H1 (cell line): Measurements from ENCODE around the gene CTNND2. TPM values are rescaled to one million over a fixed set of nuclear protein-coding genes. Genes with fewer than 3 reads are reported as not detected.

Experiments used
- CTCF ChIA-PET: fragments of 300-600 bp; sonication (Branson Sonifier 250); formaldehyde crosslinking; loops from one replicate; lab custom pipeline; 2021; ENCODE audit not compliant: partially characterized antibody; lab: Charles Lee
- POLR2A ChIA-PET: fragments of 300-600 bp; sonication (Branson Sonifier 250); formaldehyde crosslinking; loops from one replicate; lab custom pipeline; 2021; ENCODE audit warnings: inconsistent platforms; ENCODE audit not compliant: partially characterized antibody; lab: Charles Lee
- DNase-seq, 2 experiments: peaks; one replicate each; pipeline versions ENCODE4 v3.0.0 to v3.0.0-alpha.2; 2010 to 2022; ENCODE audit warnings: low spot score in 2 of 2, low read depth in 1 of 2, mixed read lengths in 1 of 2
- FAIRE-seq: peaks from 2 replicates; lab custom pipeline; 2011; peaks lifted over from hg19 to GRCh38; lab: Jason Lieb, UNC
- H2AFZ ChIP-seq: 2 replicates; pipeline ENCODE4 v1.8.1; 2012; ENCODE audit warnings: low read length, inconsistent platforms
- H2AK5ac ChIP-seq: 2 replicates; pipeline ENCODE4 v1.6.1; 2013; ENCODE audit warnings: low read depth, low read length
- H2BK120ac ChIP-seq: replicated peaks from 2 replicates; pipeline ENCODE3; 2013; ENCODE audit warnings: low read depth, low read length, inconsistent platforms
- H2BK12ac ChIP-seq: 2 replicates; pipeline ENCODE4 v1.6.1; 2013; ENCODE audit warnings: low read depth, low read length
- H2BK15ac ChIP-seq: 2 replicates; pipeline ENCODE4 v1.6.1; 2013; ENCODE audit warnings: low read length
- H2BK20ac ChIP-seq: 2 replicates; pipeline ENCODE4 v1.6.1; 2013; ENCODE audit warnings: low read length
- H2BK5ac ChIP-seq: 2 replicates; pipeline ENCODE4 v1.6.1; 2013; ENCODE audit warnings: low read depth, low read length
- H3K14ac ChIP-seq: 2 replicates; pipeline ENCODE4 v1.6.1; 2013; ENCODE audit warnings: inconsistent platforms; ENCODE audit not compliant: insufficient read length
- H3K18ac ChIP-seq: 2 replicates; pipeline ENCODE4 v1.6.1; 2013; ENCODE audit warnings: low read length; ENCODE audit errors: extremely low read depth
- H3K23ac ChIP-seq: 2 replicates; pipeline ENCODE4 v1.6.1; 2013; ENCODE audit warnings: inconsistent platforms; ENCODE audit not compliant: insufficient read length
- H3K23me2 ChIP-seq: 2 replicates; pipeline ENCODE4 v1.6.1; 2013; ENCODE audit warnings: low read depth, low read length
- H3K27ac ChIP-seq: 2 replicates; pipeline ENCODE4 v1.6.1; 2011; ENCODE audit warnings: low read depth, low read length, inconsistent platforms
- H3K27me3 ChIP-seq, 4 experiments: replicated peaks in 1 of 4; 1 replicate in 1 of 4; 2 replicates in 3 of 4; pipeline versions ENCODE4 v1.6.1 to v1.8.1; 2011 to 2013; ENCODE audit warnings: low read length in 3 of 4, mild to moderate bottlenecking in 3 of 4, inconsistent platforms in 2 of 4, mixed read lengths in 2 of 4, moderate library complexity in 1 of 4; ENCODE audit not compliant: control insufficient read depth in 3 of 4, insufficient read depth in 3 of 4; ENCODE audit errors: extremely low read depth in 1 of 4
- H3K36me3 ChIP-seq, 4 experiments: 2 replicates each; pipeline versions ENCODE4 v1.6.1 to v1.8.1; 2011 to 2013; ENCODE audit warnings: mild to moderate bottlenecking in 4 of 4, low read length in 3 of 4, moderate library complexity in 2 of 4, control low read depth in 1 of 4, inconsistent platforms in 1 of 4; ENCODE audit not compliant: insufficient read depth in 4 of 4, control insufficient read depth in 2 of 4
- H3K4ac ChIP-seq: replicated peaks from 2 replicates; pipeline ENCODE3; 2013; ENCODE audit warnings: low read length, low read depth, mixed read lengths, inconsistent platforms; ENCODE audit not compliant: insufficient read length
- H3K4me1 ChIP-seq, 4 experiments: replicated peaks in 1 of 4; 1 replicate in 1 of 4; 2 replicates in 3 of 4; pipeline versions ENCODE4 v1.6.1 to v1.8.1; 2011 to 2013; ENCODE audit warnings: low read length in 3 of 4, inconsistent platforms in 2 of 4, mixed read lengths in 1 of 4; ENCODE audit not compliant: insufficient read depth in 4 of 4, control insufficient read depth in 3 of 4
- H3K4me2 ChIP-seq, 2 experiments: 2 replicates each; pipeline versions ENCODE4 v1.6.1 to v1.8.1; 2011 to 2013; ENCODE audit warnings: low read depth in 2 of 2, low read length in 2 of 2, control low read depth in 1 of 2, inconsistent platforms in 1 of 2, mild to moderate bottlenecking in 1 of 2; ENCODE audit not compliant: insufficient read depth in 1 of 2
- H3K4me3 ChIP-seq, 4 experiments: fragments of 200-600, 300-600 bp in 1 of 4; sonication (generic), shearing (Covaris generic), sonication (Bioruptor Twin) in 1 of 4; 2 replicates each; pipeline versions ENCODE4 v1.5.1 to v1.8.1; 2011 to 2016; ENCODE audit warnings: low read length in 4 of 4, low read depth in 3 of 4, control low read depth in 2 of 4, inconsistent platforms in 2 of 4, mild to moderate bottlenecking in 2 of 4, mixed read lengths in 1 of 4, moderate library complexity in 1 of 4; ENCODE audit not compliant: insufficient read depth in 2 of 4; ENCODE audit errors: extremely low read depth in 1 of 4
- H3K56ac ChIP-seq: replicated peaks from 2 replicates; pipeline ENCODE3; 2013; ENCODE audit warnings: low read depth, mild to moderate bottlenecking, mixed read lengths, low read length, inconsistent platforms; ENCODE audit not compliant: insufficient read length
- H3K79me1 ChIP-seq: 2 replicates; pipeline ENCODE4 v1.6.1; 2013; ENCODE audit warnings: low read depth, low read length, control low read depth
- H3K79me2 ChIP-seq, 2 experiments: 2 replicates each; pipeline versions ENCODE4 v1.6.1 to v1.8.1; 2012 to 2013; ENCODE audit warnings: low read length in 2 of 2, mild to moderate bottlenecking in 2 of 2, inconsistent platforms in 1 of 2; ENCODE audit not compliant: insufficient read depth in 2 of 2, control insufficient read depth in 1 of 2
- H3K9ac ChIP-seq, 4 experiments: replicated peaks in 1 of 4; 1 replicate in 1 of 4; 2 replicates in 3 of 4; pipeline versions ENCODE4 v1.6.1 to v1.8.1; 2011 to 2013; ENCODE audit warnings: low read depth in 3 of 4, low read length in 3 of 4, control low read depth in 2 of 4, mild to moderate bottlenecking in 2 of 4, moderate library complexity in 2 of 4, inconsistent platforms in 1 of 4; ENCODE audit errors: extremely low read depth in 1 of 4
- H3K9me3 ChIP-seq, 2 experiments: 2 replicates each; pipeline versions ENCODE4 v1.6.1 to v1.8.1; 2012 to 2013; ENCODE audit warnings: mild to moderate bottlenecking in 2 of 2, moderate library complexity in 2 of 2, control low read depth in 1 of 2, inconsistent platforms in 1 of 2, low read depth in 1 of 2, low read length in 1 of 2, mixed read lengths in 1 of 2; ENCODE audit not compliant: insufficient read depth in 2 of 2
- H4K20me1 ChIP-seq, 2 experiments: replicated peaks in 1 of 2; 2 replicates each; pipeline versions ENCODE3 to v1.8.1; 2011 to 2013; ENCODE audit warnings: inconsistent platforms in 2 of 2, low read length in 2 of 2, mild to moderate bottlenecking in 1 of 2; ENCODE audit not compliant: insufficient read depth in 2 of 2, control insufficient read depth in 1 of 2
- H4K5ac ChIP-seq: 2 replicates; pipeline ENCODE4 v1.6.1; 2013; ENCODE audit warnings: low read length, low read depth, mixed read lengths, inconsistent platforms; ENCODE audit not compliant: insufficient read length
- H4K8ac ChIP-seq: 2 replicates; pipeline ENCODE4 v1.8.0; 2013; ENCODE audit warnings: mild to moderate bottlenecking, moderate library complexity, low read length, inconsistent platforms; ENCODE audit not compliant: insufficient read depth; ENCODE audit errors: extremely low read depth
- H4K91ac ChIP-seq: replicated peaks from 2 replicates; pipeline ENCODE3; 2013; ENCODE audit warnings: low read length, mixed read lengths, inconsistent platforms; ENCODE audit not compliant: insufficient read length
- BACH1 ChIP-seq: IDR thresholded peaks from 2 replicates; pipeline ENCODE4 v1.6.1; 2012; ENCODE audit warnings: low read length, improper control_type of control experiment
- CHD1 ChIP-seq: IDR thresholded peaks from 2 replicates; pipeline ENCODE4 v1.6.1; 2012; ENCODE audit warnings: low read depth, low read length, improper control_type of control experiment
- PHF8 ChIP-seq: fragments of 200-600 bp; sonication (generic); conservative IDR thresholded peaks from 2 replicates; pipeline ENCODE4 v1.7.1; 2012; ENCODE audit warnings: low read depth, mild to moderate bottlenecking, inconsistent platforms, low read length, moderate library complexity
- SP4 ChIP-seq: IDR thresholded peaks from 2 replicates; pipeline ENCODE4 v1.6.1; 2012; ENCODE audit warnings: low read length, inconsistent platforms
- SRF ChIP-seq: IDR thresholded peaks from 2 replicates; pipeline ENCODE4 v1.6.1; 2011; ENCODE audit warnings: mild to moderate bottlenecking, low read depth, low read length, moderate library complexity
- TAF7 ChIP-seq: optimal IDR thresholded peaks from 2 replicates; pipeline ENCODE3; 2011; ENCODE audit warnings: low read depth, mild to moderate bottlenecking, inconsistent platforms, low read length, moderate library complexity, borderline replicate concordance
- WGBS, 2 experiments: shearing (Covaris generic) in 1 of 2; methylation state at CpG; one replicate each; pipeline versions ENCODE4 v1.1.6 to v1.1.7; 2013 to 2015; ENCODE audit warnings: low lambda C conversion rate in 2 of 2, mixed read lengths in 2 of 2, inconsistent platforms in 1 of 2, low coverage in 1 of 2, missing lambda C conversion rate in 1 of 2; ENCODE audit not compliant: insufficient replicate concordance in 2 of 2, insufficient coverage in 1 of 2, insufficient read length in 1 of 2; ENCODE audit errors: extremely low coverage in 1 of 2, missing lambda C conversion rate in 1 of 2; 5-methylcytosine and 5-hydroxymethylcytosine counted together
- polyA plus RNA-seq, 7 experiments: library from polyadenylated mRNA; depleted of rRNA in 3 of 7; stranded (reverse) in 5 of 7; unstranded in 2 of 7; fragments of >200 nt in 5 of 7; fragments of 200-250 nt in 2 of 7; gene quantifications; 1 replicate in 5 of 7; 2 replicates in 1 of 7; 4 replicates in 1 of 7; pipeline versions ENCODE4 v1.2.1 to v1.2.3, GENCODE V29; 2011 to 2013; ENCODE audit warnings: missing spikeins in 2 of 7, mixed read lengths in 2 of 7
- total RNA-seq: library from RNA; stranded (reverse); fragmentation: NEBNext Ultra II Directional; extraction: Animal tissue kit (Norgen Biotek cat#: 25700); gene quantifications from 2 replicates; pipeline ENCODE4 v1.2.1, GENCODE V29; 2021
- TF ChIP-seq, protein P1 (sequence below): IDR thresholded peaks from 2 replicates; pipeline ENCODE4 v1.6.1; 2012; ENCODE audit warnings: inconsistent platforms

The CTNND2 gene
- total and polyA plus RNA-seq, 2 of the 8 experiments (the other 6 are each of a cell fraction or from before 2014, with no cell fraction given) = 7.4 to 14.2 TPM

GRCh38 chr5:11390291-11390767, 513.9 kb downstream of the CTNND2 start:
- peaks cover 2% of the 10 kb centered on the region; the same call in 1 of the 2 replicates for H3K23me2 ChIP-seq
- no peaks in the 10 kb centered on the region for H3K9me3 ChIP-seq
- no peak overlapping the region for H3K4me3 ChIP-seq
- no peak overlapping the region for H2BK12ac ChIP-seq
- no peak overlapping the region for H4K91ac ChIP-seq
- no peak overlapping the region for H3K23ac ChIP-seq
- no peak for DNase-seq
- no peak overlapping the region for H3K27ac ChIP-seq
- no peaks in the 10 kb centered on the region for H3K36me3 ChIP-seq
- H4K5ac ChIP-seq = no peak overlapping the region
- H3K79me2 ChIP-seq = no peaks in the 10 kb centered on the region
- no peak overlapping the region for H3K14ac ChIP-seq
- no peaks in the 10 kb centered on the region for H3K79me1 ChIP-seq
- H3K4me1 ChIP-seq = peaks cover 0 to 7% (median 4%) of the 10 kb centered on the region in 4 experiments; a peak in 4 of 7 replicates
- H3K27me3 ChIP-seq = peaks cover 2 to 12% (median 9%) of the 10 kb centered on the region in 4 experiments; a peak in 5 of 7 replicates
- no peak overlapping the region for H2BK15ac ChIP-seq
- POLR2A ChIA-PET = no interaction called here
- H3K4ac ChIP-seq = no peak overlapping the region
- no peak overlapping the region for H4K8ac ChIP-seq
- H3K4me2 ChIP-seq = no peak overlapping the region
- no peak overlapping the region for H2BK120ac ChIP-seq
- H4K20me1 ChIP-seq = no peaks in the 10 kb centered on the region
- no peak overlapping the region for H3K18ac ChIP-seq
- no peak for FAIRE-seq
- WGBS, 2 experiments = 95% methylated on average over 6 of the region's 6 CpGs; no CpG with 5 or more reads in 1 of the 2 experiments
- no peak overlapping the region for H3K9ac ChIP-seq
- CTCF ChIA-PET = interaction anchor here (0.6 to 0.9 kb wide), 2 partner anchors 16 to 339 kb away, joined by 3 read pairs; no protein-coding TSS in a partner anchor
- H2AK5ac ChIP-seq = no peak overlapping the region
- H2BK20ac ChIP-seq = no peak overlapping the region
- H2AFZ ChIP-seq = no peak overlapping the region
- H3K56ac ChIP-seq = no peak overlapping the region
- no peak overlapping the region for H2BK5ac ChIP-seq
- TF ChIP-seq CHD1 = no peak
- no peak for TF ChIP-seq SRF
- TF ChIP-seq BACH1 = no peak
- no peak for TF ChIP-seq TAF7
- TF ChIP-seq, protein P1, sequence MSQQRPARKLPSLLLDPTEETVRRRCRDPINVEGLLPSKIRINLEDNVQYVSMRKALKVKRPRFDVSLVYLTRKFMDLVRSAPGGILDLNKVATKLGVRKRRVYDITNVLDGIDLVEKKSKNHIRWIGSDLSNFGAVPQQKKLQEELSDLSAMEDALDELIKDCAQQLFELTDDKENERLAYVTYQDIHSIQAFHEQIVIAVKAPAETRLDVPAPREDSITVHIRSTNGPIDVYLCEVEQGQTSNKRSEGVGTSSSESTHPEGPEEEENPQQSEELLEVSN = no peak
- TF ChIP-seq SP4 = no peak
- TF ChIP-seq PHF8 = no peak
